Skeletal muscle tissue (tissue), 4 donors: ENCODE data around the gene DCAF12. TPM values are rescaled to one million over a fixed set of nuclear protein-coding genes. Genes with fewer than 3 reads are reported as not detected.

Source experiments
- H3K27ac ChIP-seq: one replicate; pipeline ENCODE4 v1.7.0; 2013; ENCODE audit warnings: mild to moderate bottlenecking, low read depth, low read length, inconsistent platforms
- H3K27me3 ChIP-seq, 3 donors: one replicate each; pipeline ENCODE4 v1.7.0; 2013; ENCODE audit warnings: low read length in 3 of 3; ENCODE audit not compliant: control insufficient read depth in 3 of 3, insufficient read depth in 3 of 3
- H3K36me3 ChIP-seq, 3 donors: one replicate each; pipeline ENCODE4 v1.7.0; 2013; ENCODE audit warnings: low read length in 3 of 3; ENCODE audit not compliant: control insufficient read depth in 3 of 3, insufficient read depth in 3 of 3
- H3K4me1 ChIP-seq, 3 donors: one replicate each; pipeline ENCODE4 v1.7.0; 2013; ENCODE audit warnings: low read length in 3 of 3, mild to moderate bottlenecking in 3 of 3; ENCODE audit not compliant: control insufficient read depth in 3 of 3, insufficient read depth in 3 of 3
- H3K4me3 ChIP-seq, 3 donors: one replicate each; pipeline ENCODE4 v1.7.0; 2013; ENCODE audit warnings: low read length in 3 of 3
- H3K9ac ChIP-seq, 3 donors: one replicate each; pipeline ENCODE4 v1.7.0; 2013; ENCODE audit warnings: low read length in 3 of 3, mild to moderate bottlenecking in 3 of 3, moderate library complexity in 2 of 3, low read depth in 1 of 3
- H3K9me3 ChIP-seq, 3 donors: one replicate each; pipeline ENCODE4 v1.7.0; 2013; ENCODE audit warnings: low read length in 3 of 3; ENCODE audit not compliant: control insufficient read depth in 3 of 3
- total RNA-seq: library from RNA; depleted of rRNA; stranded (reverse); fragments of >200 nt; gene quantifications from one replicate; pipeline ENCODE4 v1.2.3, GENCODE V29; 2014
- donor health status: Osteomylitis.

Gene DCAF12
- total RNA-seq, 1 donor from 2014 or later = 36.5 TPM

GRCh38 chr9:34072868-34073590 lies 53.5 kb downstream of the DCAF12 start:
- Histone ChIP-seq H3K27me3 (no peaks in the 10 kb centered on the region), H3K9me3 (no peaks in the 10 kb centered on the region), H3K9ac (peak overlapping the region; percentile 23 to 68 (median 54)), H3K27ac (peak overlapping the region; percentile 92), H3K36me3 (no peaks in the 10 kb centered on the region), H3K4me3 (peak overlapping the region in 1 of 3 donors; percentile 14), H3K4me1 (peaks cover 14 to 28% (median 19%) of the 10 kb centered on the region in 3 donors)

DNA sequence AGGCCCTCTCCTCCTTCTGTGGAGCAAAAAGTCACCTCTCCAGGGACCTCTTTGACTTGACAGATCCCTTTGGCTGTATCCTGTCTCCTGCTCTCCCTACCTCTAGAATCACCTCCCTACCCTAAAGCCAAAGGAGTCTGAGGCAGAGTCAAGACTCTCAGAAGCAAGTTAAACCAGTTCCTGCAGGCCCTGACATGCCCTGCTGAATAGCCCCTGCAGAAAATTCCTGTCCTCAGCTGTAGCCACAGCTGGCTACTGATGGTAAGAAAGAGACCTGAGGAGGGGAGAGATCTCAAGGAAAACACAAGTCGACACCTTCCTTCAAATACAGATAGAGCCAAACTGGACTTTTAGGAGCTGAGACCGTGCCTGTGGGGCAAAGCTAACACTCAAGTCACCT lies 54.1 kb downstream of the DCAF12 start:
- peaks cover 14 to 28% (median 19%) of the 10 kb centered on the region in 3 donors for H3K4me1 ChIP-seq
- H3K27me3 ChIP-seq = no peaks in the 10 kb centered on the region
- H3K9me3 ChIP-seq = no peaks in the 10 kb centered on the region
- H3K9ac ChIP-seq = peak overlapping the region in 1 of 3 donors; percentile 54
- peak overlapping the region; percentile 92 for H3K27ac ChIP-seq
- H3K4me3 ChIP-seq = no peak overlapping the region
- H3K36me3 ChIP-seq = no peaks in the 10 kb centered on the region

- no peaks in the 10 kb centered on the region for H3K36me3 ChIP-seq
- H3K27ac ChIP-seq = peak overlapping the region; percentile 92
- no peaks in the 10 kb centered on the region for H3K27me3 ChIP-seq
- peak overlapping the region in 1 of 3 donors; percentile 25 for H3K9ac ChIP-seq
- H3K4me1 ChIP-seq = peaks cover 14 to 28% (median 19%) of the 10 kb centered on the region in 3 donors
- H3K9me3 ChIP-seq = no peaks in the 10 kb centered on the region
- no peak overlapping the region for H3K4me3 ChIP-seq
Observed at GRCh38 chr9:34070606-34071324, 55.7 kb downstream of the DCAF12 start.

DNA sequence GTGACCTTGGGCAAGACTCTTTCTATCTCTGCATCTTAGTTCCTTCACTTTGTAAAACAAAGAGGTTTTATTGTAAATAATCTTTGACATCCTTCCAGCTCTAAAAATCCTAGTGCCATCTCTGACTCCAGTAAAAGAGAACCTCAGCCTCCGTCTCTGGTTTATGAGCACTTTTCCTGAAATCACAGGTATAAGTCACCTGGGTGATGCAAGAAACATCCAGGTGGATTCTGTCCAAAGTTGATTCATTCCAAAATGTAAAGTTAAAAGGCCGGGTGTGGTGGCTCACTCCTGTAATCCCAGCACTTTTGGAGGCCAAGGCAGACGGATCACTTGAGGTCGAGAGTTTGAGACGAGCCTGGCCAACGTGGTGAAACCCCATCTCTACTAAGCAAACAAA lies 56.7 kb downstream of the DCAF12 start:
- H3K9me3 ChIP-seq = no peaks in the 10 kb centered on the region
- no peak overlapping the region for H3K4me3 ChIP-seq
- no peaks in the 10 kb centered on the region for H3K27me3 ChIP-seq
- H3K27ac ChIP-seq = no peak overlapping the region
- no peaks in the 10 kb centered on the region for H3K36me3 ChIP-seq
- H3K9ac ChIP-seq = no peak overlapping the region
- peaks cover 14 to 28% (median 19%) of the 10 kb centered on the region in 3 donors for H3K4me1 ChIP-seq

- Histone ChIP-seq H3K4me3 (no peak overlapping the region), H3K9ac (no peak overlapping the region), H3K27ac (no peak overlapping the region), H3K9me3 (no peaks in the 10 kb centered on the region), H3K4me1 (peaks cover 0 to under 1% (median 0%) of the 10 kb centered on the region in 3 donors), H3K36me3 (no peaks in the 10 kb centered on the region), H3K27me3 (no peaks in the 10 kb centered on the region)
Observed at GRCh38 chr9:34065541-34065940, 61.0 kb downstream of the DCAF12 start.

GRCh38 chr9:34059954-34060353 lies 66.5 kb downstream of the DCAF12 start:
- Histone ChIP-seq H3K4me1 (no peaks in the 10 kb centered on the region), H3K9me3 (no peaks in the 10 kb centered on the region), H3K27me3 (no peaks in the 10 kb centered on the region), H3K9ac (no peak overlapping the region), H3K36me3 (no peaks in the 10 kb centered on the region), H3K4me3 (no peak overlapping the region), H3K27ac (no peak overlapping the region)

- Histone ChIP-seq H3K27ac (no peak overlapping the region), H3K9me3 (no peaks in the 10 kb centered on the region), H3K9ac (no peak overlapping the region), H3K36me3 (no peaks in the 10 kb centered on the region), H3K4me1 (no peaks in the 10 kb centered on the region), H3K4me3 (no peak overlapping the region), H3K27me3 (no peaks in the 10 kb centered on the region)
Observed at GRCh38 chr9:34059281-34059680, 67.2 kb downstream of the DCAF12 start.

- Histone ChIP-seq H3K36me3 (no peaks in the 10 kb centered on the region), H3K27me3 (no peaks in the 10 kb centered on the region), H3K4me3 (peak overlapping the region; percentile 89 to 98 (median 97)), H3K9ac (peak overlapping the region; percentile 87 to 98 (median 98)), H3K4me1 (peaks cover 21 to 23% (median 23%) of the 10 kb centered on the region in 3 donors), H3K9me3 (no peaks in the 10 kb centered on the region), H3K27ac (peak overlapping the region; percentile 95)
Observed at GRCh38 chr9:34049630-34050384, 76.7 kb downstream of the DCAF12 start.

GRCh38 chr9:34048727-34049629 lies 77.5 kb downstream of the DCAF12 start, which contains the start of gene UBAP2:
UBAP2 (minus strand) TSS chr9:34048887; CDS start chr9:34017148, 31,739 bp downstream.
- Histone ChIP-seq H3K27ac (peak within 1 kb of the TSS; percentile 95), H3K4me1 (peaks cover 21 to 23% (median 23%) of the 10 kb centered on the region in 3 donors), H3K4me3 (peak within 1 kb of the TSS; percentile 89 to 98 (median 97)), H3K9me3 (no peaks in the 10 kb centered on the region), H3K36me3 (no peaks in the 10 kb centered on the region), H3K9ac (peak within 1 kb of the TSS; percentile 87 to 98 (median 98)), H3K27me3 (no peaks in the 10 kb centered on the region)
